CD14-positive monocyte (primary cell): ENCODE measurements around the gene TRIM9. TPM values are rescaled to one million over a fixed set of nuclear protein-coding genes. Genes with fewer than 3 reads are reported as not detected.

Experiments used
- DNase-seq, 3 donors: peaks; one replicate each; pipeline ENCODE4 v3.0.0-alpha.2; 2011 to 2022
- H2AFZ ChIP-seq: 2 replicates; pipeline ENCODE4 v1.6.0; 2012; ENCODE audit warnings: mild to moderate bottlenecking, low read depth, low read length, inconsistent platforms; ENCODE audit not compliant: insufficient read depth, poor library complexity, severe bottlenecking
- H3K27ac ChIP-seq, 2 donors: 1 replicate in 1 of 2; 2 replicates in 1 of 2; pipeline ENCODE4 v1.5.1; 2012 to 2013; ENCODE audit warnings: low read length in 2 of 2, control low read depth in 1 of 2, inconsistent platforms in 1 of 2, low read depth in 1 of 2, mild to moderate bottlenecking in 1 of 2
- H3K27me3 ChIP-seq, 2 donors: one replicate each; pipeline versions ENCODE4 v1.6.0 to v1.6.1; 2011 to 2013; ENCODE audit warnings: low read length in 2 of 2; ENCODE audit not compliant: control insufficient read depth in 2 of 2, insufficient read depth in 2 of 2
- H3K36me3 ChIP-seq, 2 donors: replicated peaks in 1 of 2; 1 replicate in 1 of 2; 2 replicates in 1 of 2; pipeline versions ENCODE4 v1.5.1 to v1.6.1; 2012 to 2013; ENCODE audit warnings: low read length in 2 of 2, control low read depth in 1 of 2, inconsistent platforms in 1 of 2, mild to moderate bottlenecking in 1 of 2; ENCODE audit not compliant: insufficient read depth in 2 of 2, control insufficient read depth in 1 of 2
- H3K4me1 ChIP-seq, 2 donors: 1 replicate in 1 of 2; 2 replicates in 1 of 2; pipeline versions ENCODE4 v1.5.1 to v1.6.1; 2012 to 2013; ENCODE audit warnings: low read length in 2 of 2, control low read depth in 1 of 2, inconsistent platforms in 1 of 2, mild to moderate bottlenecking in 1 of 2, moderate library complexity in 1 of 2; ENCODE audit not compliant: insufficient read depth in 2 of 2, control insufficient read depth in 1 of 2
- H3K4me2 ChIP-seq: replicated peaks from 2 replicates; pipeline ENCODE3; 2012; ENCODE audit warnings: low read length, moderate library complexity, mild to moderate bottlenecking; ENCODE audit not compliant: poor library complexity, severe bottlenecking; ENCODE audit errors: extremely low read depth
- H3K4me3 ChIP-seq, 3 experiments: fragments of 200-600 bp in 1 of 3; sonication (generic) in 1 of 3; replicated peaks in 1 of 3; 1 replicate in 2 of 3; 2 replicates in 1 of 3; pipeline ENCODE4 v1.5.1; 2011 to 2013; ENCODE audit warnings: low read length in 3 of 3, mild to moderate bottlenecking in 3 of 3, control low read depth in 2 of 3, low read depth in 2 of 3, inconsistent platforms in 1 of 3, moderate library complexity in 1 of 3
- H3K79me2 ChIP-seq: 2 replicates; pipeline ENCODE4 v1.6.0; 2012; ENCODE audit warnings: mild to moderate bottlenecking, control low read depth, inconsistent platforms, low read length, moderate library complexity; ENCODE audit not compliant: insufficient read depth
- H3K9ac ChIP-seq: 2 replicates; pipeline ENCODE4 v1.6.0; 2017; ENCODE audit warnings: low read length, mild to moderate bottlenecking; ENCODE audit not compliant: insufficient read depth, poor library complexity, severe bottlenecking
- H3K9me3 ChIP-seq, 2 donors: replicated peaks in 1 of 2; 1 replicate in 1 of 2; 2 replicates in 1 of 2; pipeline versions ENCODE4 v1.5.1 to v1.6.1; 2012 to 2013; ENCODE audit warnings: low read length in 2 of 2, control low read depth in 1 of 2; ENCODE audit not compliant: control insufficient read depth in 1 of 2, insufficient read depth in 1 of 2
- H4K20me1 ChIP-seq: 2 replicates; pipeline ENCODE4 v1.6.0; 2012; ENCODE audit warnings: mild to moderate bottlenecking, low read length, control low read depth, moderate library complexity; ENCODE audit not compliant: insufficient read depth
- H3K27ac Mint-ChIP-seq, 7 donors: one replicate each; pipeline ENCODE4 v1.8.0; 2020; ENCODE audit warnings: mild to moderate bottlenecking in 7 of 7, mixed read lengths in 7 of 7, moderate library complexity in 6 of 7, inconsistent platforms in 2 of 7
- H3K27me3 Mint-ChIP-seq, 3 donors: one replicate each; pipeline ENCODE4 v1.8.0; 2021 to 2022; ENCODE audit warnings: low read depth in 3 of 3, mild to moderate bottlenecking in 3 of 3, mixed read lengths in 3 of 3, moderate library complexity in 3 of 3, inconsistent platforms in 1 of 3
- H3K36me3 Mint-ChIP-seq, 2 donors: one replicate each; pipeline ENCODE4 v1.8.0; 2020; ENCODE audit warnings: mixed read lengths in 2 of 2, inconsistent platforms in 1 of 2, mild to moderate bottlenecking in 1 of 2
- H3K4me1 Mint-ChIP-seq: one replicate; pipeline ENCODE4 v1.8.0; 2020; ENCODE audit warnings: mild to moderate bottlenecking, mixed read lengths
- H3K4me3 Mint-ChIP-seq, 2 donors: one replicate each; pipeline ENCODE4 v1.8.0; 2020; ENCODE audit warnings: mild to moderate bottlenecking in 2 of 2, mixed read lengths in 2 of 2, moderate library complexity in 1 of 2
- H3K9me3 Mint-ChIP-seq, 7 donors: one replicate each; pipeline ENCODE4 v1.8.0; 2020 to 2022; ENCODE audit warnings: mixed read lengths in 7 of 7, mild to moderate bottlenecking in 6 of 7, moderate library complexity in 6 of 7, inconsistent platforms in 2 of 7
- WGBS: methylation state at CpG from one replicate; pipeline ENCODE4 v1.1.5; 2013; ENCODE audit warnings: missing lambda C conversion rate; ENCODE audit not compliant: insufficient coverage; 5-methylcytosine and 5-hydroxymethylcytosine counted together
- intact Hi-C, 2 donors: fragments of 100-400 bp; cut with micrococcal nuclease; formaldehyde crosslinking; loops; one replicate each; pipeline versions ENCODE4 v1.15.0 to v1.15.1; 2023
- polyA plus RNA-seq, 3 donors: library from polyadenylated mRNA; depleted of rRNA in 1 of 3; unstranded in 2 of 3; stranded (reverse) in 1 of 3; fragments of 300-500 nt in 2 of 3; fragments of >200 nt in 1 of 3; fragmentation: Illumina TruSeq in 2 of 3; gene quantifications; 1 replicate in 2 of 3; 2 replicates in 1 of 3; pipeline ENCODE4 v1.2.3, GENCODE V29; 2012 to 2021
- TF ChIP-seq, protein P1 (sequence below): fragments of 200-600 bp; IDR thresholded peaks from one replicate; pipeline ENCODE4 v1.8.0; 2022; ENCODE audit warnings: antibody characterized with exemption, mild to moderate bottlenecking

TRIM9 gene
- polyA plus RNA-seq, 3 donors = 0.01 TPM; not detected in 2

DNA sequence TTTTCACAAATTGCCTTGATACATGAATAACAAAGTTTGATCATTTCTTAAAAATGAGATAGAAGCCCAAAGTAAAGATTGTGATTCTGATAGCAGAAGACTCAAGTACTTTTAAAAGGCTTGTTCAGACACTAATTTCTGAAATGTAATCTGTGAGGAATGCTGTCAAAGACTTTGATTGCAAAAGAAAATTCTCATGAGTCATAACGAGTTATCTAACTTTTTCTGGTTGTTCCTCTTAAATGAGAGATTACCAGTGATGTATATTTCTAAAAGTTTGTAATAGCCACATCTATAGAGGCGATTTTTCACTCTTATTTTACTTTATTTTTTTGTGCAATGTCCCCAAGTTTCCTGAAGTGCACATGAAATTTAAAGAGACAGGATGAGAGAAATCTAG lies 157.6 kb downstream of the TRIM9 start:
- Histone ChIP-seq H3K36me3 (peaks cover 32 to 41% of the 10 kb centered on the region in 2 donors), H4K20me1 (peaks cover 3% of the 10 kb centered on the region), H3K27me3 (no peaks in the 10 kb centered on the region), H3K4me1 (peaks cover 66 to 71% of the 10 kb centered on the region in 2 donors), H2AFZ (peak overlapping the region; percentile 26), H3K27ac (peak overlapping the region; percentile 66 to 86), H3K9ac (peak overlapping the region; percentile 38), H3K79me2 (peaks cover 80% of the 10 kb centered on the region), H3K9me3 (no peaks in the 10 kb centered on the region), H3K4me3 (peak overlapping the region; percentile 14 to 58 (median 27)), H3K4me2 (peak overlapping the region; percentile 61)
- H3K36me3 Mint-ChIP-seq = peaks cover 39 to 62% of the 10 kb centered on the region in 2 donors
- intact Hi-C loops = no loop called here
- H3K27me3 Mint-ChIP-seq = no peaks in the 10 kb centered on the region
- WGBS = no CpG with 5 or more reads among the region's 2 CpGs
- TF ChIP-seq, protein P1, sequence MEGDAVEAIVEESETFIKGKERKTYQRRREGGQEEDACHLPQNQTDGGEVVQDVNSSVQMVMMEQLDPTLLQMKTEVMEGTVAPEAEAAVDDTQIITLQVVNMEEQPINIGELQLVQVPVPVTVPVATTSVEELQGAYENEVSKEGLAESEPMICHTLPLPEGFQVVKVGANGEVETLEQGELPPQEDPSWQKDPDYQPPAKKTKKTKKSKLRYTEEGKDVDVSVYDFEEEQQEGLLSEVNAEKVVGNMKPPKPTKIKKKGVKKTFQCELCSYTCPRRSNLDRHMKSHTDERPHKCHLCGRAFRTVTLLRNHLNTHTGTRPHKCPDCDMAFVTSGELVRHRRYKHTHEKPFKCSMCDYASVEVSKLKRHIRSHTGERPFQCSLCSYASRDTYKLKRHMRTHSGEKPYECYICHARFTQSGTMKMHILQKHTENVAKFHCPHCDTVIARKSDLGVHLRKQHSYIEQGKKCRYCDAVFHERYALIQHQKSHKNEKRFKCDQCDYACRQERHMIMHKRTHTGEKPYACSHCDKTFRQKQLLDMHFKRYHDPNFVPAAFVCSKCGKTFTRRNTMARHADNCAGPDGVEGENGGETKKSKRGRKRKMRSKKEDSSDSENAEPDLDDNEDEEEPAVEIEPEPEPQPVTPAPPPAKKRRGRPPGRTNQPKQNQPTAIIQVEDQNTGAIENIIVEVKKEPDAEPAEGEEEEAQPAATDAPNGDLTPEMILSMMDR = no peak
- DNase-seq = peak; percentile 56 to 85 (median 73)
- peak overlapping the region in 1 of 2 donors; percentile 72 for H3K4me3 Mint-ChIP-seq
- H3K9me3 Mint-ChIP-seq = no peaks in the 10 kb centered on the region
- peaks cover 69% of the 10 kb centered on the region for H3K4me1 Mint-ChIP-seq
- peak overlapping the region; percentile 90 to 98 (median 94) for H3K27ac Mint-ChIP-seq

DNA sequence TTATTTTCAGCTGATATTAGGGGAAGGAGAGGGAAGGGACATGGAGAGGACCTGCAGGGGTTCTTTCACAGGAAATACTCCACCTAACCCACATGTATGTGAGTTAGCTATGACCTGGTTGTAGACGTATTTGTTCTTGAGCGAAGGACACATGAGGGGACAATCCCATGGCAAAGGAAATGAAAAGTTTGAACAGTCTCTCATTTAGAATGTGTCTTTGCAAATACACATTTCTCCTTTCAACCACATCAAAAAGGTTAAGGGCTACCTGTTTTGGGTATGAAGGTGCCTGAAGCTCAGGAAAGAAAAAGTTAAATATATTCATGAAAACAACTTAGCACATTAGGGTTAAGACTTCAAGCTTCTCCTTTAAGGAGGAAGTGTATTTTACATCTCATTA lies 158.0 kb downstream of the TRIM9 start:
- Mint-ChIP-seq H3K27ac (peak overlapping the region; percentile 90 to 98 (median 94)), H3K27me3 (no peaks in the 10 kb centered on the region), H3K4me3 (peak overlapping the region; percentile 39 to 72), H3K36me3 (peaks cover 39 to 60% of the 10 kb centered on the region in 2 donors), H3K4me1 (peaks cover 69% of the 10 kb centered on the region), H3K9me3 (no peaks in the 10 kb centered on the region)
- peak in 1 of 3 donors; percentile 36 for DNase-seq
- intact Hi-C loops = loop anchor here in 1 of 2 donors (1.0 kb wide), 1 partner anchor 9 kb away; no protein-coding TSS in a partner anchor
- H3K4me2 ChIP-seq = peak overlapping the region; percentile 61
- H3K4me1 ChIP-seq = peaks cover 66 to 72% of the 10 kb centered on the region in 2 donors
- H3K9ac ChIP-seq = peak overlapping the region; percentile 38
- TF ChIP-seq, protein P1 = no peak
- H3K9me3 ChIP-seq = no peaks in the 10 kb centered on the region
- no peaks in the 10 kb centered on the region for H3K27me3 ChIP-seq
- peak overlapping the region; percentile 14 to 58 (median 27) for H3K4me3 ChIP-seq
- peak overlapping the region; percentile 80 to 86 for H3K27ac ChIP-seq
- H4K20me1 ChIP-seq = peaks cover 3% of the 10 kb centered on the region
- WGBS = no CpG with 5 or more reads among the region's 2 CpGs
- H2AFZ ChIP-seq = peak overlapping the region; percentile 26
- H3K79me2 ChIP-seq = peaks cover 76% of the 10 kb centered on the region
- H3K36me3 ChIP-seq = peaks cover 32 to 41% of the 10 kb centered on the region in 2 donors
